ENCODE data around the gene TSPAN11.

DNA sequence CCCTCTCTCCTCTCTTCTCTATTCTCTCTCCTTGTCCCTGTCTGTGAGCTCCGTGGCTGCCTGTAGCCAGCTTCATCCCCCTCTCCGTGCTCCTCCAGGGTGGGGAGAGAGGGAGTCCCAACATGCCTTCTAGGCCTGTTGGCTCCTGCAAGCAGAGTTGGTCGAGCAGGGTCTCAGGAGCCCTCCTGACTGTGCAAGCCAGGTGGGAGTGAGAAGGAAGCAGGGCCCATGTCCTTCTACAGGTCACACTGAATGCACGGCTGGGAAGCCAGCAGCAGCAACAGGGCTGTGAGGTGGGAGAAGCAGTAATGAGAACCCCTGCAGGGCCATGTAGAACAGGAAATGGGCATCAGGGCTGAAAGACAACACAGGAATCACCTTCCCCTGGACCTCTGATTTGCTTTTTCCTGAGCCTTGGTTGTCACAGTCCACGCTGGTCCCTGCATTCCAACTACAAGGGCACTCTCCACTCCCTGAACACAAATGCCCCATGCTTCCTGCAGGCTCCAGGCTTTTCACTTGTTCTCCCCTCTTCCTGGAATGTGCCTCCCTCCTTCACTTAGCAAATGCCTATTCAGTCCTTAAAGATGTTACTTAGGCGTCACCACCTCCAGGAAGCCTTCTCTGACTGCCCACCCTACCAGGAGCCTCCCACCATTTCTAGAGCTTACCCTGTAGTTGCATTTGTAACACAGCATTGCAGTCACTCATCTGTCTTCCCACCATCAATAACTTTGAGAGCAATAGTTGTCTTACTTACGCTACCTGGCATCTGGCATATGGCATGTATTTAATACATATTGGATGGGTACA lies 51.2 kb downstream of the TSPAN11 start:
- TF ChIP-seq, protein P1, sequence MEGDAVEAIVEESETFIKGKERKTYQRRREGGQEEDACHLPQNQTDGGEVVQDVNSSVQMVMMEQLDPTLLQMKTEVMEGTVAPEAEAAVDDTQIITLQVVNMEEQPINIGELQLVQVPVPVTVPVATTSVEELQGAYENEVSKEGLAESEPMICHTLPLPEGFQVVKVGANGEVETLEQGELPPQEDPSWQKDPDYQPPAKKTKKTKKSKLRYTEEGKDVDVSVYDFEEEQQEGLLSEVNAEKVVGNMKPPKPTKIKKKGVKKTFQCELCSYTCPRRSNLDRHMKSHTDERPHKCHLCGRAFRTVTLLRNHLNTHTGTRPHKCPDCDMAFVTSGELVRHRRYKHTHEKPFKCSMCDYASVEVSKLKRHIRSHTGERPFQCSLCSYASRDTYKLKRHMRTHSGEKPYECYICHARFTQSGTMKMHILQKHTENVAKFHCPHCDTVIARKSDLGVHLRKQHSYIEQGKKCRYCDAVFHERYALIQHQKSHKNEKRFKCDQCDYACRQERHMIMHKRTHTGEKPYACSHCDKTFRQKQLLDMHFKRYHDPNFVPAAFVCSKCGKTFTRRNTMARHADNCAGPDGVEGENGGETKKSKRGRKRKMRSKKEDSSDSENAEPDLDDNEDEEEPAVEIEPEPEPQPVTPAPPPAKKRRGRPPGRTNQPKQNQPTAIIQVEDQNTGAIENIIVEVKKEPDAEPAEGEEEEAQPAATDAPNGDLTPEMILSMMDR (IDR thresholded peaks at IDR 0.05): no peak
- TF ChIP-seq POLR2A (IDR thresholded peaks at IDR 0.05): no peak

Data from ovary (tissue), 3 donors.